ENCODE results near the gene DNAL4. TPM values are rescaled to one million over a fixed set of nuclear protein-coding genes. Genes with fewer than 3 reads are reported as not detected.

DNAL4 gene
- total RNA-seq, 1 experiment from 2014 or later, result 8.3 TPM

DNA sequence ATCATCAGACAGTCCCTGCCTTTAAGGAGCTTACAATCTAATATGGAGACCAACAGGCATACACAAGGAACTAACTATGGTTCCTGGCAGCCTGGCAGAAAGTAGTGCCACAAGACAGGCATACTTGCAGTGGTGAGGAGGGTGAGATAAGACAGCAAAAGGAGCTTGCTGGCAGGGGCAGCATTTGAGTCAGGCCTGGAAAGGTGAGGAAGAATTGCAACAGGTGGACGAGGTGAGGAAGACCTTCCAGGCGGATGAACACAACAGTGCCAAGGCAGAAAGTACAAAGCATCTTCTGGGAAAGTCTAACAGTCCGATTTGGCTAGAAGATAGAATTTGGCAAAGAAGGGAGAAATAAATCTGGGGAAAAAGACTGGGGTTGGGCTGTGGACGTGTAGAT is 4.3 kb downstream of the DNAL4 start:
- H3K36me3 Mint-ChIP-seq (ENCODE audit: insufficient read depth in 1 of 3, low read depth in 3 of 3), result no peaks in the 10 kb centered on the region
- H3K27ac ChIP-seq (ENCODE audit: insufficient read length, low read depth, low read length), result no peak overlapping the region

More for the DNA sequence above, 4.3 kb downstream of the DNAL4 start:
- Mint-ChIP-seq H3K27me3 (ENCODE audit: low read depth) (no peaks in the 10 kb centered on the region), H3K9me3 (no peaks in the 10 kb centered on the region), H3K4me3 (no peak overlapping the region), H3K4me1 (peaks cover 6 to 11% of the 10 kb centered on the region in 2 experiments), H3K27ac (no peak overlapping the region)
- Histone ChIP-seq H3K23ac (ENCODE audit: insufficient read length, low read depth, low read length) (no peak overlapping the region), H4K91ac (ENCODE audit: insufficient read length, low read depth, low read length) (no peak overlapping the region), H3T11ph (ENCODE audit: low read length) (no peak overlapping the region), H2BK120ac (ENCODE audit: low read depth, low read length, poor library complexity, severe bottlenecking) (no peak overlapping the region), H3K18ac (ENCODE audit: insufficient read length, low read depth, low read length) (no peak overlapping the region), H2AFZ (ENCODE audit: low read length) (no peak overlapping the region), H2BK20ac (ENCODE audit: low read depth, low read length, poor library complexity, severe bottlenecking) (no peak overlapping the region), H3K9me3 (ENCODE audit: control insufficient read depth, low read depth, low read length) (no peaks in the 10 kb centered on the region), H3K79me2 (ENCODE audit: insufficient read depth, low read length) (no peaks in the 10 kb centered on the region), H4K20me1 (ENCODE audit: control insufficient read depth, insufficient read depth, insufficient read length) (no peaks in the 10 kb centered on the region), H3K4me1 (ENCODE audit: insufficient read depth, low read length) (no peaks in the 10 kb centered on the region), H4K8ac (replicated peaks; ENCODE audit: insufficient read length, low read depth, low read length) (no peak overlapping the region), H3K23me2 (ENCODE audit: insufficient read length, low read depth, low read length, poor library complexity, severe bottlenecking) (no peaks in the 10 kb centered on the region), H3K14ac (ENCODE audit: insufficient read depth, low read length) (no peak overlapping the region), H2BK12ac (ENCODE audit: insufficient read length, low read depth, low read length) (no peak overlapping the region), H2BK5ac (ENCODE audit: insufficient read length, low read length) (no peak overlapping the region), H3K9ac (ENCODE audit: extremely low read depth, insufficient read length, low read length) (no peak overlapping the region), H2AK5ac (ENCODE audit: insufficient read length, low read length) (no peak overlapping the region), H3K56ac (ENCODE audit: insufficient read length, low read depth, low read length) (no peak overlapping the region), H3K4ac (ENCODE audit: low read depth, low read length) (no peak overlapping the region), H4K5ac (ENCODE audit: insufficient read length, low read depth, low read length) (no peak overlapping the region), H3K4me2 (ENCODE audit: insufficient read depth, insufficient read length, low read length) (no peak overlapping the region), H3K27me3 (ENCODE audit: insufficient read depth, low read length) (no peaks in the 10 kb centered on the region), H3K79me1 (ENCODE audit: insufficient read depth, low read depth, low read length, poor library complexity, severe bottlenecking) (no peaks in the 10 kb centered on the region), H2BK15ac (ENCODE audit: low read depth, low read length) (no peak overlapping the region)
- DNase-seq, result no peak
- TF ChIP-seq, protein P1, sequence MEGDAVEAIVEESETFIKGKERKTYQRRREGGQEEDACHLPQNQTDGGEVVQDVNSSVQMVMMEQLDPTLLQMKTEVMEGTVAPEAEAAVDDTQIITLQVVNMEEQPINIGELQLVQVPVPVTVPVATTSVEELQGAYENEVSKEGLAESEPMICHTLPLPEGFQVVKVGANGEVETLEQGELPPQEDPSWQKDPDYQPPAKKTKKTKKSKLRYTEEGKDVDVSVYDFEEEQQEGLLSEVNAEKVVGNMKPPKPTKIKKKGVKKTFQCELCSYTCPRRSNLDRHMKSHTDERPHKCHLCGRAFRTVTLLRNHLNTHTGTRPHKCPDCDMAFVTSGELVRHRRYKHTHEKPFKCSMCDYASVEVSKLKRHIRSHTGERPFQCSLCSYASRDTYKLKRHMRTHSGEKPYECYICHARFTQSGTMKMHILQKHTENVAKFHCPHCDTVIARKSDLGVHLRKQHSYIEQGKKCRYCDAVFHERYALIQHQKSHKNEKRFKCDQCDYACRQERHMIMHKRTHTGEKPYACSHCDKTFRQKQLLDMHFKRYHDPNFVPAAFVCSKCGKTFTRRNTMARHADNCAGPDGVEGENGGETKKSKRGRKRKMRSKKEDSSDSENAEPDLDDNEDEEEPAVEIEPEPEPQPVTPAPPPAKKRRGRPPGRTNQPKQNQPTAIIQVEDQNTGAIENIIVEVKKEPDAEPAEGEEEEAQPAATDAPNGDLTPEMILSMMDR (conservative IDR thresholded peaks at IDR 0.05), result no peak
- no CpG with 5 or more reads among the region's 4 CpGs for WGBS (ENCODE audit: extremely low coverage, insufficient read length, low lambda C conversion rate)
